Hepatocyte (in vitro differentiated cells): ENCODE measurements around the gene DNAJC1. TPM values are rescaled to one million over a fixed set of nuclear protein-coding genes. Genes with fewer than 3 reads are reported as not detected.
A peak's percentile ranks its signal among the peaks of the same experiment; 100 is the strongest.
"Not testable (repeated sequence)": the region's sequence is repeated elsewhere in the genome, so short reads cannot be mapped to it uniquely, and the experiment has no call there.

Experiments
- DNase-seq: peaks from one replicate; pipeline ENCODE4 v3.0.0-alpha.2; 2016; ENCODE audit warnings: low spot score
- H2AFZ ChIP-seq: fragments of 200-600 bp; sonication (generic); 2 replicates; pipeline ENCODE4 v1.6.0; 2016; ENCODE audit warnings: antibody characterized with exemption, mild to moderate bottlenecking
- H3K27ac ChIP-seq: fragments of 200-600 bp; sonication (generic); 2 replicates; pipeline ENCODE4 v1.5.1; 2016; ENCODE audit warnings: mild to moderate bottlenecking
- H3K27me3 ChIP-seq: fragments of 200-600 bp; sonication (generic); 2 replicates; pipeline ENCODE4 v1.6.1; 2016
- H3K36me3 ChIP-seq: fragments of 200-600 bp; sonication (generic); replicated peaks from 2 replicates; pipeline ENCODE4 v1.5.1; 2016; ENCODE audit warnings: low read depth; ENCODE audit not compliant: insufficient read depth
- H3K4me1 ChIP-seq: fragments of 200-600 bp; sonication (generic); 2 replicates; pipeline ENCODE4 v1.5.1; 2016; ENCODE audit warnings: mild to moderate bottlenecking, moderate library complexity; ENCODE audit not compliant: insufficient read depth
- H3K4me2 ChIP-seq: fragments of 200-600 bp; sonication (generic); 2 replicates; pipeline ENCODE4 v1.6.0; 2016
- H3K4me3 ChIP-seq: fragments of 200-600 bp; sonication (generic); 2 replicates; pipeline ENCODE4 v1.5.1; 2016; ENCODE audit warnings: mild to moderate bottlenecking
- H3K79me2 ChIP-seq: fragments of 200-600 bp; sonication (generic); 2 replicates; pipeline ENCODE4 v1.6.0; 2017; ENCODE audit warnings: mild to moderate bottlenecking
- H3K9me2 ChIP-seq: fragments of 200-600 bp; sonication (generic); replicated peaks from 2 replicates; pipeline ENCODE4 v1.6.0; 2017; ENCODE audit warnings: mild to moderate bottlenecking; ENCODE audit not compliant: insufficient read depth
- H3K9me3 ChIP-seq: fragments of 200-600 bp; sonication (generic); 2 replicates; pipeline ENCODE4 v1.5.1; 2016; ENCODE audit warnings: low read depth, mild to moderate bottlenecking
- H4K20me1 ChIP-seq: fragments of 200-600 bp; sonication (generic); 2 replicates; pipeline ENCODE4 v1.6.0; 2016; ENCODE audit warnings: mild to moderate bottlenecking; ENCODE audit not compliant: insufficient read depth, poor library complexity, severe bottlenecking
- CTCF ChIP-seq: fragments of 200-600 bp; sonication (generic); IDR thresholded peaks from 2 replicates; pipeline ENCODE4 v1.5.1; 2016; ENCODE audit warnings: antibody characterized with exemption, mild to moderate bottlenecking; ENCODE audit not compliant: poor library complexity
- EZH2 ChIP-seq: fragments of 200-600 bp; sonication (generic); IDR thresholded peaks from 2 replicates; pipeline ENCODE4 v1.6.1; 2016; ENCODE audit warnings: antibody characterized with exemption, mild to moderate bottlenecking, borderline replicate concordance
- EZH2phosphoT487 ChIP-seq: fragments of 200-600 bp; sonication (generic); IDR thresholded peaks from one replicate; pipeline ENCODE4 v1.6.1; 2018; ENCODE audit warnings: antibody characterized with exemption, mild to moderate bottlenecking, low read depth, moderate library complexity; ENCODE audit not compliant: unreplicated experiment, severe bottlenecking
- WGBS: methylation state at CpG from one replicate; pipeline ENCODE4 v1.1.6; 2016; ENCODE audit warnings: low lambda C conversion rate; ENCODE audit errors: missing lambda C conversion rate; 5-methylcytosine and 5-hydroxymethylcytosine counted together
- polyA plus RNA-seq: library from polyadenylated mRNA; unstranded; fragments of >200 nt; fragmentation: Nextera tagmentation; extraction: Ambion mirVana; gene quantifications from 2 replicates; pipeline ENCODE4 v1.2.1, GENCODE V29; 2016
- total RNA-seq: library from RNA; depleted of rRNA; stranded (reverse); fragments of >200 nt; gene quantifications from 2 replicates; pipeline ENCODE4 v1.2.3, GENCODE V29; 2014

DNAJC1 gene
- total and polyA plus RNA-seq, 2 experiments from 2014 or later, result 64.6 to 91.7 TPM

GRCh38 chr10:22022257-22023032 lies 18.9 kb upstream of the DNAJC1 start:
- no peaks in the 10 kb centered on the region for H3K36me3 ChIP-seq
- H3K27ac ChIP-seq, result no peak overlapping the region
- H2AFZ ChIP-seq, result no peak overlapping the region
- H3K4me3 ChIP-seq, result no peak overlapping the region
- H3K9me2 ChIP-seq, result no peaks in the 10 kb centered on the region
- DNase-seq, result peak; percentile 54
- H3K79me2 ChIP-seq, result no peaks in the 10 kb centered on the region
- H3K4me1 ChIP-seq, result peaks cover 3% of the 10 kb centered on the region
- 72% methylated on average over 8 of the region's 8 CpGs for WGBS
- H3K27me3 ChIP-seq, result no peaks in the 10 kb centered on the region
- H4K20me1 ChIP-seq, result no peaks in the 10 kb centered on the region
- TF ChIP-seq CTCF, result no peak
- no peak for TF ChIP-seq EZH2phosphoT487
- TF ChIP-seq EZH2, result no peak
- H3K4me2 ChIP-seq, result no peak overlapping the region
- H3K9me3 ChIP-seq, result no peaks in the 10 kb centered on the region

GRCh38 chr10:22021144-22021543 lies 17.6 kb upstream of the DNAJC1 start:
- not testable (repeated sequence) for H2AFZ ChIP-seq, H3K4me1 ChIP-seq, H3K27ac ChIP-seq, H3K4me3 ChIP-seq, H4K20me1 ChIP-seq, H3K36me3 ChIP-seq, H3K79me2 ChIP-seq, H3K9me2 ChIP-seq, H3K27me3 ChIP-seq, H3K4me2 ChIP-seq, DNase-seq, H3K9me3 ChIP-seq
- 98% methylated on average over 3 of the region's 3 CpGs for WGBS

- H2AFZ ChIP-seq, result no peak overlapping the region
- 21% methylated on average over 3 of the region's 3 CpGs for WGBS
- no peaks in the 10 kb centered on the region for H3K27me3 ChIP-seq
- H3K4me2 ChIP-seq, result no peak overlapping the region
- H3K9me3 ChIP-seq, result no peaks in the 10 kb centered on the region
- no peaks in the 10 kb centered on the region for H4K20me1 ChIP-seq
- H3K4me3 ChIP-seq, result no peak overlapping the region
- DNase-seq, result no peak
- H3K4me1 ChIP-seq, result peaks cover 3% of the 10 kb centered on the region
- H3K9me2 ChIP-seq, result no peaks in the 10 kb centered on the region
- TF ChIP-seq EZH2 (no peak), CTCF (no peak), EZH2phosphoT487 (no peak)
- no peaks in the 10 kb centered on the region for H3K36me3 ChIP-seq
- no peaks in the 10 kb centered on the region for H3K79me2 ChIP-seq
- H3K27ac ChIP-seq, result no peak overlapping the region
Observed at GRCh38 chr10:22017283-22018020, 13.9 kb upstream of the DNAJC1 start.

GRCh38 chr10:22016046-22016705 lies 12.6 kb upstream of the DNAJC1 start:
- H3K27ac ChIP-seq, result no peak overlapping the region
- DNase-seq, result no peak
- H4K20me1 ChIP-seq, result no peaks in the 10 kb centered on the region
- H3K27me3 ChIP-seq, result no peaks in the 10 kb centered on the region
- WGBS, result 93% methylated on average over 5 of the region's 5 CpGs
- no peaks in the 10 kb centered on the region for H3K36me3 ChIP-seq
- H3K9me2 ChIP-seq, result no peaks in the 10 kb centered on the region
- no peak overlapping the region for H3K4me3 ChIP-seq
- H2AFZ ChIP-seq, result no peak overlapping the region
- H3K4me1 ChIP-seq, result no peaks in the 10 kb centered on the region
- no peaks in the 10 kb centered on the region for H3K79me2 ChIP-seq
- no peak overlapping the region for H3K4me2 ChIP-seq
- no peaks in the 10 kb centered on the region for H3K9me3 ChIP-seq
- TF ChIP-seq CTCF, result no peak
- no peak for TF ChIP-seq EZH2
